IMR-90 (cell line): ENCODE results near the gene SPCS2. TPM values are rescaled to one million over a fixed set of nuclear protein-coding genes. Genes with fewer than 3 reads are reported as not detected.

ENCODE experiments used
- ATAC-seq: fragments of 200-7000 bp; cut with Tn5 transposase; 2 replicates; pipeline ENCODE4 v1.9.1; 2020; ENCODE audit warnings: low read depth, mild to moderate bottlenecking, moderate library complexity
- BruUV-seq: library from RNA; stranded (reverse); fragments of 400-500 nt; replicated peaks from 2 replicates; lab custom pipeline; 2021; lab: Mats Ljungman, UMichigan
- CTCF ChIA-PET: fragments of 300-600 bp; formaldehyde crosslinking; extraction: SDS; loops from one replicate; lab custom pipeline; 2021; ENCODE audit warnings: antibody characterized with exemption; lab: Yijun Ruan, JAX
- POLR2A ChIA-PET: fragments of 300-600 bp; sonication (Branson Sonifier 250); formaldehyde crosslinking; loops from one replicate; lab custom pipeline; 2022; ENCODE audit warnings: antibody characterized with exemption; ENCODE audit not compliant: unreplicated experiment; lab: Charles Lee
- DNase-seq: peaks from one replicate; pipeline ENCODE4 v3.0.0; 2013
- H2AFZ ChIP-seq: replicated peaks from 2 replicates; pipeline ENCODE3; 2013; ENCODE audit warnings: low read length, mild to moderate bottlenecking; ENCODE audit not compliant: poor library complexity
- H2AK5ac ChIP-seq: 2 replicates; pipeline ENCODE4 v1.6.1; 2013; ENCODE audit warnings: low read depth, low read length, inconsistent platforms
- H2AK9ac ChIP-seq: replicated peaks from 2 replicates; pipeline ENCODE3; 2013; ENCODE audit warnings: mild to moderate bottlenecking, low read depth, low read length, moderate library complexity; ENCODE audit not compliant: poor library complexity
- H2BK120ac ChIP-seq: 2 replicates; pipeline ENCODE4 v1.6.1; 2013; ENCODE audit warnings: low read depth, low read length, inconsistent platforms
- H2BK15ac ChIP-seq: 3 replicates; pipeline ENCODE4 v1.6.1; 2013; ENCODE audit warnings: low read depth, low read length, inconsistent platforms
- H2BK20ac ChIP-seq: 2 replicates; pipeline ENCODE4 v1.6.1; 2013; ENCODE audit warnings: low read depth, mild to moderate bottlenecking, inconsistent platforms, low read length, moderate library complexity
- H2BK5ac ChIP-seq: 2 replicates; pipeline ENCODE4 v1.6.1; 2013; ENCODE audit warnings: mild to moderate bottlenecking, low read depth, low read length, inconsistent platforms; ENCODE audit not compliant: poor library complexity, severe bottlenecking
- H3K14ac ChIP-seq: replicated peaks from 2 replicates; pipeline ENCODE4 v1.6.1; 2013; ENCODE audit warnings: low read depth, low read length, inconsistent platforms
- H3K18ac ChIP-seq: 2 replicates; pipeline ENCODE4 v1.6.1; 2013; ENCODE audit warnings: low read depth, low read length, control low read depth
- H3K23ac ChIP-seq: 2 replicates; pipeline ENCODE4 v1.6.1; 2013; ENCODE audit warnings: low read depth, low read length, inconsistent platforms
- H3K27ac ChIP-seq: 2 replicates; pipeline ENCODE4 v1.5.1; 2013; ENCODE audit warnings: mild to moderate bottlenecking, control low read depth, low read length; ENCODE audit not compliant: insufficient read depth
- H3K27me3 ChIP-seq: 2 replicates; pipeline ENCODE4 v1.6.1; 2013; ENCODE audit warnings: low read length; ENCODE audit not compliant: control insufficient read depth, insufficient read depth
- H3K36me3 ChIP-seq: 2 replicates; pipeline ENCODE4 v1.6.1; 2013; ENCODE audit warnings: low read length, mixed read lengths; ENCODE audit not compliant: control insufficient read depth, insufficient read depth
- H3K4ac ChIP-seq: 2 replicates; pipeline ENCODE4 v1.6.1; 2013; ENCODE audit warnings: low read depth, low read length, inconsistent platforms
- H3K4me1 ChIP-seq: 2 replicates; pipeline ENCODE4 v1.6.1; 2013; ENCODE audit warnings: low read length, mixed read lengths; ENCODE audit not compliant: control insufficient read depth, insufficient read depth
- H3K4me2 ChIP-seq: 2 replicates; pipeline ENCODE4 v1.6.1; 2013; ENCODE audit warnings: low read depth, mild to moderate bottlenecking, control low read depth, low read length, moderate library complexity
- H3K4me3 ChIP-seq: 2 replicates; pipeline ENCODE4 v1.5.1; 2013; ENCODE audit warnings: low read depth, mild to moderate bottlenecking, control low read depth, low read length, moderate library complexity; ENCODE audit not compliant: insufficient read depth
- H3K56ac ChIP-seq: 2 replicates; pipeline ENCODE4 v1.6.1; 2013; ENCODE audit warnings: low read length, inconsistent platforms; ENCODE audit not compliant: insufficient read depth; ENCODE audit errors: extremely low read depth
- H3K79me1 ChIP-seq, 2 experiments: 2 replicates each; pipeline ENCODE4 v1.6.1; 2013; ENCODE audit warnings: low read length in 2 of 2, inconsistent platforms in 1 of 2, low read depth in 1 of 2
- H3K9ac ChIP-seq: 2 replicates; pipeline ENCODE4 v1.6.1; 2013; ENCODE audit warnings: low read depth, low read length, control low read depth
- H3K9me1 ChIP-seq: 2 replicates; pipeline ENCODE4 v1.6.1; 2013; ENCODE audit warnings: low read length, inconsistent platforms; ENCODE audit not compliant: insufficient read depth
- H3K9me3 ChIP-seq: 2 replicates; pipeline ENCODE4 v1.6.1; 2013; ENCODE audit warnings: low read length; ENCODE audit not compliant: control insufficient read depth, insufficient read depth
- H4K20me1 ChIP-seq: 2 replicates; pipeline ENCODE4 v1.6.1; 2013; ENCODE audit warnings: low read length, inconsistent platforms; ENCODE audit not compliant: insufficient read depth
- H4K5ac ChIP-seq: 2 replicates; pipeline ENCODE4 v1.6.1; 2013; ENCODE audit warnings: mild to moderate bottlenecking, low read depth, low read length, control low read depth
- H4K8ac ChIP-seq, 2 experiments: 2 replicates each; pipeline ENCODE4 v1.6.1; 2013; ENCODE audit warnings: low read depth in 2 of 2, low read length in 2 of 2, control low read depth in 1 of 2, inconsistent platforms in 1 of 2
- H4K91ac ChIP-seq: 2 replicates; pipeline ENCODE4 v1.6.1; 2013; ENCODE audit warnings: low read depth, low read length, inconsistent platforms; ENCODE audit not compliant: insufficient read depth
- BHLHE40 ChIP-seq: fragments of 150-350 bp; IDR thresholded peaks from 2 replicates; pipeline ENCODE4 v1.6.1; 2016; ENCODE audit warnings: mild to moderate bottlenecking, low read depth, low read length
- MAZ ChIP-seq: IDR thresholded peaks from 2 replicates; pipeline ENCODE4 v1.6.1; 2012; ENCODE audit warnings: low read depth, mild to moderate bottlenecking, low read length, improper control_type of control experiment, moderate library complexity, borderline replicate concordance
- MXI1 ChIP-seq: IDR thresholded peaks from 2 replicates; pipeline ENCODE4 v1.6.1; 2012; ENCODE audit warnings: low read depth, mild to moderate bottlenecking, low read length, moderate library complexity, borderline replicate concordance
- NFE2L2 ChIP-seq: fragments of 150-350 bp; IDR thresholded peaks from 2 replicates; pipeline ENCODE4 v1.6.1; 2016; ENCODE audit warnings: low read depth, mild to moderate bottlenecking, low read length
- WGBS, 2 experiments: methylation state at CpG; one replicate each; pipeline versions ENCODE4 v1.1.5 to v1.1.7; 2013; ENCODE audit warnings: missing lambda C conversion rate in 2 of 2; ENCODE audit not compliant: insufficient read length in 1 of 2; ENCODE audit errors: extremely low coverage in 2 of 2; 5-methylcytosine and 5-hydroxymethylcytosine counted together
- dilution Hi-C: fragments of 300-500 bp; cut with HindIII; formaldehyde crosslinking; loops from one replicate; pipeline ENCODE4 v1.14.3; 2018; ENCODE audit warnings: low sequenced_read_pairs; ENCODE audit not compliant: unreplicated experiment
- in situ Hi-C: fragments of 300-500 bp; cut with MboI; formaldehyde crosslinking; loops from 3 replicates; pipeline ENCODE4 v1.14.3; 2019; ENCODE audit warnings: low sequenced_read_pairs, inconsistent platforms, mixed read lengths
- intact Hi-C: fragments of 100-400 bp; cut with micrococcal nuclease; formaldehyde crosslinking; loops from 2 replicates; pipeline ENCODE4 v1.10.0; 2022
- polyA plus RNA-seq, 3 experiments: library from polyadenylated mRNA; depleted of rRNA; stranded (reverse); fragments of >200 nt; gene quantifications; 2 replicates each; pipeline ENCODE4 v1.2.3, GENCODE V29; 2012; ENCODE audit warnings: low replicate concordance in 1 of 3
- total RNA-seq: library from RNA; depleted of rRNA; stranded (reverse); fragments of >200 nt; gene quantifications from 2 replicates; pipeline ENCODE4 v1.2.3, GENCODE V29; 2012

SPCS2 gene
- total and polyA plus RNA-seq, 2 of the 4 experiments (the other 2 are of a cell fraction), result 15.4 to 76.0 TPM

DNA sequence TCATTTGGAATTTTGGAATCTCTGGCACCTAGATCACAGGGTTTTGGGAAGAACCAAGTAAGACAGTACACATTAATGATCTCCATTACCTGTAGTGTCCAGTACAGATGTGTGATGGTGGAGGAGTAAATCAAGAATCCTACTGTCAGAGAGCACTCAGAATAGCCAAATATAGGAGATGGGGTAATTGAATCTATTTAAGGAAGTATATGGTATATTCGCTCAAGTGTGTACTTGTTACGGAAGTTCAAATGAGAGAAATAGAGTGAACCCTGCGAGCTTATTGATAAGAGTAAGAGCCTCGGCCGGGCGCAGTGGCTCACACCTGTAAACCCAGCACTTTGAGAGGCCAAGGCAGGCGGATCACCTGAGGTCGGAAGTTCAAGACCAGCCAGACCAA is 2.2 kb downstream of the SPCS2 start:
- POLR2A ChIA-PET, result no interaction called here

More for the DNA sequence above, 2.2 kb downstream of the SPCS2 start:
- Histone ChIP-seq H3K79me1 (peaks cover 5 to 53% of the 10 kb centered on the region in 2 experiments; a peak in 3 of 4 replicates), H3K4me2 (no peak overlapping the region), H2BK120ac (no peak overlapping the region), H3K18ac (no peak overlapping the region), H3K23ac (no peak overlapping the region; the same call in 1 of the 2 replicates), H3K36me3 (peaks cover 2% of the 10 kb centered on the region; the same call in 1 of the 2 replicates), H2AK5ac (no peak overlapping the region), H3K27ac (no peak overlapping the region), H3K9me3 (no peaks in the 10 kb centered on the region), H3K56ac (no peak overlapping the region), H3K14ac (no peak overlapping the region), H4K91ac (no peak overlapping the region), H3K9me1 (peaks cover 6% of the 10 kb centered on the region), H3K9ac (no peak overlapping the region), H3K27me3 (no peaks in the 10 kb centered on the region), H2AFZ (no peak overlapping the region), H2BK5ac (no peak overlapping the region), H3K4me3 (no peak overlapping the region), H4K20me1 (peaks cover 48% of the 10 kb centered on the region), H3K4ac (no peak overlapping the region), H2AK9ac (no peak overlapping the region), H2BK15ac (no peak overlapping the region), H4K8ac (no peak overlapping the region), H2BK20ac (no peak overlapping the region), H3K4me1 (peaks cover 3% of the 10 kb centered on the region), H4K5ac (no peak overlapping the region)
- no peak for TF ChIP-seq MXI1
- no peak for TF ChIP-seq BHLHE40
- no peak for TF ChIP-seq MAZ
- no peak for TF ChIP-seq NFE2L2
- dilution Hi-C loops (no loop called here), intact Hi-C loops (no loop called here), in situ Hi-C loops (no loop called here)
- ATAC-seq (no peak), DNase-seq (no peak)
- BruUV-seq, result no TSS peak
- CTCF ChIA-PET, result no interaction called here
- no CpG with 5 or more reads among the region's 8 CpGs for WGBS, 2 experiments
